Activated T-cell treated with anti-CD3 and anti-CD28 coated beads for 48 hours (primary cell): ENCODE results near the gene NPIPA7.
"Not testable (repeated sequence)": the region's sequence is repeated elsewhere in the genome, so short reads cannot be mapped to it uniquely, and the experiment has no call there.

Experiments used
- DNase-seq: peaks from one replicate; pipeline ENCODE4 v3.0.0-alpha.2; 2020; ENCODE audit warnings: low read depth

The NPIPA7 gene

GRCh38 chr16:16378840-16379239 is at the start of gene NPIPA7:
Gene NPIPA7, plus strand, starts transcription at chr16:16379140. Its CDS starts 105 bp downstream, at chr16:16379245.
- DNase-seq: not testable (repeated sequence)

- DNase-seq: not testable (repeated sequence)
Measured at GRCh38 chr16:16331466-16331865, 47.5 kb upstream of the NPIPA7 start.

- not testable (repeated sequence) for DNase-seq
Measured at GRCh38 chr16:16357556-16357955, 21.4 kb upstream of the NPIPA7 start.

- DNase-seq: not testable (repeated sequence)
Measured at GRCh38 chr16:16358539-16359240, 20.2 kb upstream of the NPIPA7 start.

GRCh38 chr16:16363595-16363994 is 15.3 kb upstream of the NPIPA7 start:
- not testable (repeated sequence) for DNase-seq

GRCh38 chr16:16364100-16364499 is 14.8 kb upstream of the NPIPA7 start:
- DNase-seq: not testable (repeated sequence)

GRCh38 chr16:16364701-16365100 is 14.2 kb upstream of the NPIPA7 start:
- not testable (repeated sequence) for DNase-seq

- not testable (repeated sequence) for DNase-seq
Measured at GRCh38 chr16:16365319-16365718, 13.6 kb upstream of the NPIPA7 start.

GRCh38 chr16:16365851-16366250 is 13.1 kb upstream of the NPIPA7 start:
- DNase-seq: not testable (repeated sequence)

- not testable (repeated sequence) for DNase-seq
Measured at GRCh38 chr16:16366552-16367284, 12.2 kb upstream of the NPIPA7 start.

- not testable (repeated sequence) for DNase-seq
Measured at GRCh38 chr16:16367285-16367628, 11.7 kb upstream of the NPIPA7 start.

- DNase-seq: not testable (repeated sequence)
Measured at GRCh38 chr16:16369081-16369856, 9.7 kb upstream of the NPIPA7 start.

GRCh38 chr16:16371136-16371735 is 7.7 kb upstream of the NPIPA7 start:
- DNase-seq: not testable (repeated sequence)

- DNase-seq: not testable (repeated sequence)
Measured at GRCh38 chr16:16374192-16374591, 4.7 kb upstream of the NPIPA7 start.

GRCh38 chr16:16399685-16400084 is 20.7 kb downstream of the NPIPA7 start:
- not testable (repeated sequence) for DNase-seq

- not testable (repeated sequence) for DNase-seq
Measured at GRCh38 chr16:16402333-16402732, 23.4 kb downstream of the NPIPA7 start.

- DNase-seq: not testable (repeated sequence)
Measured at GRCh38 chr16:16404283-16404682, 25.3 kb downstream of the NPIPA7 start.

- not testable (repeated sequence) for DNase-seq
Measured at GRCh38 chr16:16405421-16405820, 26.5 kb downstream of the NPIPA7 start.

- not testable (repeated sequence) for DNase-seq
Measured at GRCh38 chr16:16408430-16408829, 29.5 kb downstream of the NPIPA7 start.

GRCh38 chr16:16413773-16414172 is 34.8 kb downstream of the NPIPA7 start:
- not testable (repeated sequence) for DNase-seq

- DNase-seq: not testable (repeated sequence)
Measured at GRCh38 chr16:16417071-16417470, 38.1 kb downstream of the NPIPA7 start.
